ENCODE data around the gene MIPOL1.
"Not testable (repeated sequence)": the region's sequence is repeated elsewhere in the genome, so short reads cannot be mapped to it uniquely, and the experiment has no call there.

The MIPOL1 gene

GRCh38 chr14:37376944-37377609, 179.3 kb downstream of the MIPOL1 start:
- in situ Hi-C loops (cut with MboI; ENCODE audit: low sequenced_read_pairs) = no loop called here

- in situ Hi-C loops (cut with MboI; ENCODE audit: low sequenced_read_pairs) = no loop called here
These were observed 187.3 kb downstream of the MIPOL1 start for GRCh38 chr14:37384870-37385596.

DNA sequence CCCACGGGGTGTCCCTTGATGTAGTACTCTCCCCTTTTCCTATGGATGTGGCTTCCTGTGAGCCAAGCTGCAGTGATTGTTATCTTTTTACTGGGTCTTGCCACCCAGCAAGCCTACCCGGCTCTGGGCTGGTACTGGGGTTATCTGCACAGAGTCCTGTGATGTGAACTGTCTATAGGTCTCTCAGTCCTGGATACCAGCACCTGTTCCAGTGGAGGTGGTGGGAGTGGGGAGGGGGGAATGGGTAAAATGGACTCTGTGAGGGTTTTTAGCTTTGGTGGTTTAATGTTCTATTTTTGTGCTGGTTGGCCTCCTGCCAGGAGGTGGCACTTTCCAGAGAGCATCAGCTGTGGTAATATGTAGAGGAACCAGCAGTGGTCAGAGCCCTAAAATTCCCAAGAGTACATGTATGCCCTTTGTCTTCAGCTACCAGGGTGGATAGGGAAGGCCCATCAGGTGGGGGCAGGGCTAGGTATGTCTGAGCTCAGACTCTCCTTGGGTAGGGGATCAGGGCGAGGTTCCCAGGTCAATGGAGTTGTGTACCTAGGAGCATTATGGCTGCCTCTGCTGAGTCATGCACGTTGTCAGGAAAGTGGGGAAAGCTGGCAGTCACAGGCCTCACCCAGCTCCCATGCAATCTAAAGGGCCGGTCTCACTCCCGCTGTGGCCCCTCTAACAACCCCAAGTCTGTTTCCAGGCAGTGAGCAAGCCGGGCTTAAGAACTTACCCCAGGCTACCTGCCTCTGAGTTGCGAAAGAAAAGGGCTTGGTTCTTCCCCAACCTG, 199.6 kb downstream of the MIPOL1 start:
- in situ Hi-C loops (cut with MboI; ENCODE audit: low sequenced_read_pairs) = not testable (repeated sequence)

- in situ Hi-C loops (cut with MboI; ENCODE audit: low sequenced_read_pairs) = no loop called here
These were observed 200.1 kb downstream of the MIPOL1 start for GRCh38 chr14:37397941-37398215.

DNA sequence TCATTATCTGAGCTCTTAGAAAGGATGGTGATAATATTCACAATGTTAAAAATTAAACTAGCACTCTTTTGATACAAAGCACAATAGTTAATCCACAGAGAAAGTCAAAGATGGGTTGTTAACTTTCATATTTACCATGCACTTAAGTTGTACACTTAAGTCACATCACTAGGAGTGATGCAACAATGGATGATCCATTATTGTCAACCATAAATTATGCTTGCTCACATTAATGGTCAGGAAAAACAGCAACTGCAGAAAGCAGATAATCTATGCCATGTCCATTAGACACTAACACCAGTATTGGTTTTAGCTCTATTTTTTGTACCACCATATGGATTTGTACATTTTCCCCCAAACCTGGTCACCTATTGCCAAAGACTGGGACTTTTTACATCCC, 201.8 kb downstream of the MIPOL1 start:
- in situ Hi-C loops (cut with MboI; ENCODE audit: low sequenced_read_pairs) = no loop called here

DNA sequence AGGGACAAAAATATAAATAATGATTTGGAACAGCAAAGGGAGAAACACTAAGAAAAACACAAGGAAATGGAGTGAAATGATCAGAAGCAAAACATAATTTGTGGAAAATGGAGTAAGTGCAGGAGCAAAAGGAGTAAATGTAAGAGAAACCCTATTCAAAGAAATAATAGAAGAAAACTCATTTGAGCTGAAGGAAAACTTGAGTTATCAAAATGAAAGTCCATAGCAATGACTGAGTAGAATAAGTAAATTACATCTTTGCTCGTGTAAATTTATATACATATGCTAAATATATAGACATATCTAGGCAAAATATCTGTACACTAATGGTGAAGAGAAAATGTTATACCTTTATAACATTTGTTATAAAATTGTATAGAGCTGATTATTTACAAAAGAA, 203.4 kb downstream of the MIPOL1 start:
- in situ Hi-C loops (cut with MboI; ENCODE audit: low sequenced_read_pairs) = no loop called here

- in situ Hi-C loops (cut with MboI; ENCODE audit: low sequenced_read_pairs) = no loop called here
These were observed 205.9 kb downstream of the MIPOL1 start for GRCh38 chr14:37403626-37404025.

- in situ Hi-C loops (cut with MboI; ENCODE audit: low sequenced_read_pairs) = no loop called here
These were observed 208.4 kb downstream of the MIPOL1 start for GRCh38 chr14:37406095-37406494.

DNA sequence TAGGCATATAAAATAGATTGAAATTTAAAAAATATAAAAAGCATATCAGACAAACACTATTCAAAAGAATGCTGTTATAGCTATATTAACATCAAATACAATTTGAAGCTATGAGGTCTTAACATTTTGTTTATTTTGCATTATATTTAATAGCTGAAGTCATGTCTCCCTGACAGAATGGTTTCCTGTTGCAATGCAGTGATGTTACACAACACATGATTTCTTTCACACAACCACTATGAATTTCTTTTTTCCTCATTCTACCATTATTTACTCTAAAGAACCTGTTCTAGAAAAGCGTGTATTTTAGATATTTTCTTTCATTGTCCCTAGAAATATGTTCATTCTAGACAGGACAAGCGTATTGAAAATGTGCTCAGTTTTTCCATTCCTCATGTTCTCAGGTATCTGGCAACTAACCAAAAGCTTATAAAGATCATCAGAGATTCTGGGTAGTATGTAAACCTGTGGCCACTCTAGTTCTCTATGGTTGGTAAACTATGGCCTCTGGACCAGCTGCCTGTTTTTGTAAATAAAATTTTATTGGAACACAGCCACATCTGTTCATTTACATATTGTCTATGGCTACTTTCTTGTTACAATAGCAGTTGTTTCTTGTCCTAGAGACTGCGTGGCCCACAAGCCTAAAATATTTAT, 213.5 kb downstream of the MIPOL1 start:
- in situ Hi-C loops (cut with MboI; ENCODE audit: low sequenced_read_pairs) = no loop called here

- in situ Hi-C loops (cut with MboI; ENCODE audit: low sequenced_read_pairs) = no loop called here
These were observed 215.3 kb downstream of the MIPOL1 start for GRCh38 chr14:37413050-37413449.

DNA sequence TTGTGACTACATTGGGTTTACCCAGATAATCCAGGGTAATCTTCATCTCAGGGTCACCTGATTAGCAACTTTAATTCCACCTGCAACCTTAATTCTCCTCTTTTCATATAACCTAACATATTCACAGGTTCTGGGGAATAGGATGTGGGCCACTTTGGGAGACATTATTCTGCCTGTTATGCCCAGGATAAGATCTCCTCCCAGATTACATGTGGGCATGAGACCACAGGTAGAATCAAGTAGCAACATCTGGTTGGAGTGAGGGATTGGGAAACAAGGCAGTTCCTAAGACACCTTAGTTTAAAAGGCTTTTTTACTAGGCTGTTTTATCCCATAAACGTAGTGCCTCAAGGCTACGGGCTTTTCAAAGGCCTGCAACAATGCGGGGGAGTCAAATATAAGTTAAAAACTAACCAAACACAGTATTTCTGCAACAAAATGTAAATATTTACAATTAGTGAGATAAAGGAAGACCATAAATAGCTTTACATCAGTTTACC, 215.8 kb downstream of the MIPOL1 start:
- in situ Hi-C loops (cut with MboI; ENCODE audit: low sequenced_read_pairs) = no loop called here

DNA sequence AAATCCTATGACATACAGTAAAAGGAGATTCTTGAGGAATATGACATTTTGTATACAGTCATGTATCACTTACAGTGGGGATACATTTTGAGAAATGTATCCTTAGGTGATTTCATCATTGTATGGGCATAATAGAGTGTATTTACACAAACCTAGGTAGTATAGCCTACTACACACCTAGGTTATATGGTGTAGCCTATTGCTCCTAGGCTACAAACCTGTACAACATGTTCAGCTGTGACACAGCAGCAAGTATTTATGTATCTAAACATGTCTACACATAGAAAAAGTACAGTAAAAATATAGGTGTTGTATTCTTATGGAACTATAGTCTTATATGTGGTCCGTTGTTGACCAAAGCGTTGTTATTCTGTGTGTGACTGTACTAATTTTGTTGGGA, 218.5 kb downstream of the MIPOL1 start:
- in situ Hi-C loops (cut with MboI; ENCODE audit: low sequenced_read_pairs) = no loop called here

- in situ Hi-C loops (cut with MboI; ENCODE audit: low sequenced_read_pairs) = no loop called here
These were observed 219.4 kb downstream of the MIPOL1 start for GRCh38 chr14:37417151-37417550.

DNA sequence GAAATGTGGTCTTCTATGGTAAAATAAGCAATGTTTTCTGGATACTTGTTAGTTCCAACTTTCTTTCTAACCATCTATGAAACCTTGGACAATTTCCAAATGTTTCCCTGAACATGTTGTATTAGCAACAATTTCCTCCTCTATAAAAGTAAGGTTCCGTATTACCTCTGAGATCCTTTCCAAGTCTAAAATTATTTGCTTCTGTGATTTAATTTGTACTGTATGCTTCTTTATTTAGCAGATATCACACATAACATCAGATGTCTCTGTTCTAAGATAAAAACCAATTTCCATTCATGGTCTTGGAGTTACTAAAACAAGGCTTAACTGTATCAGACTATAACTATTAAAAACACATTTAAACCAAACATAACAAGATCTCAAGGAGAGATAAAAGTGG, 220.1 kb downstream of the MIPOL1 start:
- in situ Hi-C loops (cut with MboI; ENCODE audit: low sequenced_read_pairs) = no loop called here

GRCh38 chr14:37420622-37421021, 222.9 kb downstream of the MIPOL1 start:
- in situ Hi-C loops (cut with MboI; ENCODE audit: low sequenced_read_pairs) = no loop called here

GRCh38 chr14:37422319-37422718, 224.6 kb downstream of the MIPOL1 start:
- in situ Hi-C loops (cut with MboI; ENCODE audit: low sequenced_read_pairs) = no loop called here

DNA sequence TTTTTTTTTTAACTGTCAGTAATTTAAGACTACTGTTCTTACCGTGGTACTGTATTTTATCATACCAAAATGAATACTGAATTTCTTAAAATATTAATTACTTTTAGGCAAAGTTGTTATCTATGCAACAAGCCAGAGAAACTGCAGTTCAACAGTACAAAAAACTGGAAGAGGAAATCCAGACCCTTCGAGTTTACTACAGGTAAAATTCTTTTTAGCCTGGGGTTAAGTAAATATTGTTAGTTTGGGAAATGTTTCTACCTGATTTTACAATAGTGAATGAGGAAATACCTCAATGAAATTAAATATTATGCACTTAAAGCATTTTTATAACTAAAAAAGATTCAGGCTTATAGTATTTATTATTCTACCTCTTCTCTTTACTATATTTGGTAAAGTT, 225.0 kb downstream of the MIPOL1 start:
- in situ Hi-C loops (cut with MboI; ENCODE audit: low sequenced_read_pairs) = no loop called here

GRCh38 chr14:37428954-37429353, 231.2 kb downstream of the MIPOL1 start:
- in situ Hi-C loops (cut with MboI; ENCODE audit: low sequenced_read_pairs) = no loop called here

- in situ Hi-C loops (cut with MboI; ENCODE audit: low sequenced_read_pairs) = no loop called here
These were observed 231.9 kb downstream of the MIPOL1 start for GRCh38 chr14:37429618-37430017.

DNA sequence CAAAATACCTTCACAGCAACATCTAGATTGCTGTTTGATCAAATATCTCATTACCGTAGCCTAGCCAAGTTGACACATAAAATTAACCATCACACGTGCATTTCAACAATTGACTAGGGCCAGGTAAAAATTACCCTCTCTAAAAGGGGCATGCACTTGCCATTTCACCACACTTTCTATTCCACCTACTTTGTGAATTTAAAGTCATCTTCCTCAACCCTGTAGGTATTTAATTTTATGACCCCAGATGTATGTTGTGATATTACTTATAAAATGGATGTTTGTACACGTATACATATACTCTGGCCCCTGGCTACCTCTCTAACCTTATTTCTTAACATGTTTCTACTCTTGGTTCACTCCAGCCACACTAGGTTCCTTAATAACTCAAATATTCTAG, 237.1 kb downstream of the MIPOL1 start:
- in situ Hi-C loops (cut with MboI; ENCODE audit: low sequenced_read_pairs) = no loop called here

- in situ Hi-C loops (cut with MboI; ENCODE audit: low sequenced_read_pairs) = no loop called here
These were observed 238.8 kb downstream of the MIPOL1 start for GRCh38 chr14:37436519-37436918.

Data from HL-60/S4 treated with phorbol 12-myristate 13-acetate at 8.2 ng/mL for 4 days and 3 days (cell line).